Testis (tissue), 3 donors: Measurements from ENCODE around the gene HCK. TPM values are rescaled to one million over a fixed set of nuclear protein-coding genes. Genes with fewer than 3 reads are reported as not detected.

Experiments used
- DNase-seq: peaks from one replicate; pipeline ENCODE4 v3.0.0-alpha.2; 2019
- H3K27ac ChIP-seq, 2 donors: fragments of 200-600 bp; sonication (generic); one replicate each; pipeline ENCODE4 v1.5.1; 2019
- H3K27me3 ChIP-seq: fragments of 200-600 bp; sonication (generic); one replicate; pipeline ENCODE4 v1.5.1; 2019
- H3K36me3 ChIP-seq: fragments of 200-600 bp; sonication (generic); one replicate; pipeline ENCODE4 v1.5.1; 2017; ENCODE audit warnings: low read depth; ENCODE audit errors: missing control alignments
- H3K4me1 ChIP-seq: fragments of 200-600 bp; sonication (generic); one replicate; pipeline ENCODE4 v1.5.1; 2019
- H3K4me3 ChIP-seq, 2 donors: fragments of 200-600 bp; sonication (generic); one replicate each; pipeline ENCODE4 v1.5.1; 2017 to 2019
- H3K9me3 ChIP-seq: fragments of 200-600 bp; sonication (generic); one replicate; pipeline ENCODE4 v1.5.1; 2017
- POLR2A ChIP-seq: fragments of 450-650 bp; IDR thresholded peaks from one replicate; pipeline ENCODE4 v1.6.1; 2017; ENCODE audit warnings: antibody characterized with exemption, mild to moderate bottlenecking, moderate library complexity
- WGBS, 2 donors: methylation state at CpG; one replicate each; pipeline ENCODE4 v1.1.5; 2018; 5-methylcytosine and 5-hydroxymethylcytosine counted together
- intact Hi-C: fragments of 100-400 bp; cut with DNase I; formaldehyde crosslinking; loops from one replicate; pipeline ENCODE4 v1.15.1; 2023; ENCODE audit warnings: low total_unique reads
- polyA plus RNA-seq: library from polyadenylated mRNA; stranded (reverse); fragments of 350-450 nt; fragmentation: Illumina TruSeq; extraction: RNeasy Lipid Tissue Mini Kit (QIAGEN cat#74804); gene quantifications from one replicate; pipeline ENCODE4 v1.2.3, GENCODE V29; 2014; ENCODE audit warnings: low read depth, low replicate concordance; ENCODE audit not compliant: insufficient read depth
- total RNA-seq, 2 donors: library from RNA; depleted of rRNA; stranded (reverse); fragments of >200 nt; gene quantifications; one replicate each; pipeline ENCODE4 v1.2.3, GENCODE V29; 2016
- TF ChIP-seq, protein P1 (sequence below), 3 experiments: fragments of 450-650 bp in 2 of 3; fragments of 200-600 bp in 1 of 3; sonication (generic) in 1 of 3; IDR thresholded peaks; one replicate each; pipeline ENCODE4 v1.5.1; 2016 to 2019; ENCODE audit warnings: antibody characterized with exemption in 3 of 3, mild to moderate bottlenecking in 2 of 3, moderate library complexity in 1 of 3

The HCK gene
- total and polyA plus RNA-seq, 3 donors from 2014 or later: 1.3 to 8.9 (median 4.5) TPM

DNA sequence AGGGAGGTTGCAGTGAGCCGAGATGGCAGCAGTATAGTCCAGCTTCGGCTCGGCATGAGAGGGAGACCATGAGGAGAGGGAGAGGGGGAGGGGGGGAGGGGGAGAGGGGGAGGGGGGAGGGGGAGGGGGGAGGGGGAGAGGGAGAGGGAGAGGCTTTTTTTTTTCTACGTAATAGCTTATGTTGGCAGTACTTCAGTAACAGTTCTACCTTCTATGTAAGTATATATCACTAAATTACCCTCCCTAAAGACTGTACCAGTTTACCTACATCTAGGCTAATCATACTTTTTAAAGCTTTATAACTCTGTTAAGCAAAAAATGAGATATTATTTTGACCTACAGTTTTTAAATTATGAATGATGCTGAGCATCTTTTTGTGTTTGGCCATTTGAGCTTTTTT lies 71.0 kb downstream of the HCK start:
- Histone ChIP-seq H3K4me3 (no peak overlapping the region), H3K27ac (no peak overlapping the region), H3K9me3 (no peaks in the 10 kb centered on the region), H3K4me1 (no peaks in the 10 kb centered on the region), H3K27me3 (no peaks in the 10 kb centered on the region), H3K36me3 (no peaks in the 10 kb centered on the region)
- intact Hi-C loops: no loop called here
- no peak for DNase-seq
- WGBS, 2 donors: 84 to 95% methylated on average over 1 to 4 of the region's 4 CpGs
- TF ChIP-seq, protein P1, sequence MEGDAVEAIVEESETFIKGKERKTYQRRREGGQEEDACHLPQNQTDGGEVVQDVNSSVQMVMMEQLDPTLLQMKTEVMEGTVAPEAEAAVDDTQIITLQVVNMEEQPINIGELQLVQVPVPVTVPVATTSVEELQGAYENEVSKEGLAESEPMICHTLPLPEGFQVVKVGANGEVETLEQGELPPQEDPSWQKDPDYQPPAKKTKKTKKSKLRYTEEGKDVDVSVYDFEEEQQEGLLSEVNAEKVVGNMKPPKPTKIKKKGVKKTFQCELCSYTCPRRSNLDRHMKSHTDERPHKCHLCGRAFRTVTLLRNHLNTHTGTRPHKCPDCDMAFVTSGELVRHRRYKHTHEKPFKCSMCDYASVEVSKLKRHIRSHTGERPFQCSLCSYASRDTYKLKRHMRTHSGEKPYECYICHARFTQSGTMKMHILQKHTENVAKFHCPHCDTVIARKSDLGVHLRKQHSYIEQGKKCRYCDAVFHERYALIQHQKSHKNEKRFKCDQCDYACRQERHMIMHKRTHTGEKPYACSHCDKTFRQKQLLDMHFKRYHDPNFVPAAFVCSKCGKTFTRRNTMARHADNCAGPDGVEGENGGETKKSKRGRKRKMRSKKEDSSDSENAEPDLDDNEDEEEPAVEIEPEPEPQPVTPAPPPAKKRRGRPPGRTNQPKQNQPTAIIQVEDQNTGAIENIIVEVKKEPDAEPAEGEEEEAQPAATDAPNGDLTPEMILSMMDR (IDR thresholded peaks at IDR 0.05): no peak
- TF ChIP-seq POLR2A: no peak

DNA sequence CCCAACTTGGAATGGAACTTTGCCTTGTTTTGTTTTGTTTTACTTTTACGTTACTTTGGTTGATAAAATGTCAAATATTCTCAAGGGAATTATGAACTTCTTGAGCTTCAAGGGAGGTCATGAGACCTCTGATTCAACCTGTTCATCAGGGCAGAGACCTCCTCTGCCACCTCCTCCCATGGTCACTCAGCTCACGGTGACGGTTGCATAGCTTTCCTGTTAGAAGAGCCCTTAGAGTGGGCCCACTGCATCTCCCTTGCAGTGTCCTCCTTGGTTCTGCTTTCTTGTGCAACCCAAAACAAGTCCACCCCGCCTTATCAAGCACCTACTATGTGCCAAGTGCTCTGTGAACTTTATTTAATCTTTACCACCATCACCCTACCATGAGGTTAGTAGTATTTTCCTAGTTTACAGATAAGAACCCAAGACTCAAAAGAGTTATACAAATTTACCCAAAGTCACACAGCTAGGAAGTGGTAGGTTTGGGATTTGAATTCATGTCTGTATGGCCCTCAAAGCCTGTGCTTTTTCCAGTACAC lies 72.9 kb downstream of the HCK start:
- peaks cover under 1% of the 10 kb centered on the region for H3K4me1 ChIP-seq
- 94 to 97% methylated on average over 4 of the region's 4 CpGs for WGBS, 2 donors
- intact Hi-C loops: no loop called here
- no peak for DNase-seq
- H3K36me3 ChIP-seq: no peaks in the 10 kb centered on the region
- H3K4me3 ChIP-seq: no peak overlapping the region
- H3K27ac ChIP-seq: no peak overlapping the region
- TF ChIP-seq POLR2A: no peak
- TF ChIP-seq, protein P1 (IDR thresholded peaks at IDR 0.05): no peak
- H3K9me3 ChIP-seq: no peaks in the 10 kb centered on the region
- H3K27me3 ChIP-seq: no peaks in the 10 kb centered on the region

DNA sequence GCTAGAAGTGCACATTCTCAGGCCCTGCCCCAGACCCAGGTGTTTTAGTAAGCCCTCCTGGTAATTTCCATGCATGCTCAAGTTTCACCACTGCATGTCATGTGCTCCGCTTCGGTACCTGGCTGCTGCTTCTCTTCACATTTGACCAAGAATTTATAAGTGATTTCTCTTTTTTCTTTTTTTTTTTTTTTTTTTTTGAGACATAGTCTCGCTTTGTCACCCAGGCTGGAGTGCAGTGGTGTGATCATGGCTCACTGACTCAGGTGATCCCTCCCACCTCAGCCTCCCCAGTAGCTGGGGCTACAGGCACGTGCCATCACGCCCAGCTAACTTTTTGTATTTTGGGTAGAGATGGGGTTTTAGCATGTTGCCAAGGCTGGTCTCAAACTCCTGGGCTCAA lies 73.5 kb downstream of the HCK start:
- Histone ChIP-seq H3K27ac (no peak overlapping the region), H3K9me3 (no peaks in the 10 kb centered on the region), H3K4me3 (no peak overlapping the region), H3K36me3 (no peaks in the 10 kb centered on the region), H3K27me3 (no peaks in the 10 kb centered on the region), H3K4me1 (peaks cover 5% of the 10 kb centered on the region)
- 90 to 97% methylated on average over 5 of the region's 5 CpGs for WGBS, 2 donors
- intact Hi-C loops: no loop called here
- TF ChIP-seq, protein P1 (IDR thresholded peaks at IDR 0.05): no peak
- TF ChIP-seq POLR2A: no peak
- DNase-seq: no peak

DNA sequence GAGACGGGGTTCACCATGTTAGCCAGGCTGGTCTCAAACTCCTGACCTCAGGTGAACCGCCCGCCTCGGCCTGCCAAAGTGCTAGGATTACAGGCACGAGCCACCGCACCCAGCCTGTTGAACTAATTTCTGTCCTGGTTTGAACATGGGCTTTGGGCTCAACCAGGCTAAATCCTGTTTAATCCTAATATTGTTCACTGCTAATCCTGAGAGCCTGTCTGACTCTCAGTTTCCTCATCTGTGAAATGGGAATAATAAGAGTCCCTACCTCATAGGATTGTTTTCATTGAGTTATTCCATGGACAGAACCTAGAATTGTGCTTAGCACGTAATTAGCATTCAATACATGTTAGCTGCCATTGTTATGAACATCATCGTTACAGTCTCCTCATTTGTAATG lies 74.9 kb downstream of the HCK start:
- no peaks in the 10 kb centered on the region for H3K36me3 ChIP-seq
- intact Hi-C loops: no loop called here
- peaks cover 5% of the 10 kb centered on the region for H3K4me1 ChIP-seq
- TF ChIP-seq, protein P1 (IDR thresholded peaks at IDR 0.05): no peak
- TF ChIP-seq POLR2A: no peak
- H3K27me3 ChIP-seq: no peaks in the 10 kb centered on the region
- no peaks in the 10 kb centered on the region for H3K9me3 ChIP-seq
- no peak overlapping the region for H3K4me3 ChIP-seq
- 86 to 87% methylated on average over 8 of the region's 8 CpGs for WGBS, 2 donors
- no peak overlapping the region for H3K27ac ChIP-seq
- DNase-seq: no peak

DNA sequence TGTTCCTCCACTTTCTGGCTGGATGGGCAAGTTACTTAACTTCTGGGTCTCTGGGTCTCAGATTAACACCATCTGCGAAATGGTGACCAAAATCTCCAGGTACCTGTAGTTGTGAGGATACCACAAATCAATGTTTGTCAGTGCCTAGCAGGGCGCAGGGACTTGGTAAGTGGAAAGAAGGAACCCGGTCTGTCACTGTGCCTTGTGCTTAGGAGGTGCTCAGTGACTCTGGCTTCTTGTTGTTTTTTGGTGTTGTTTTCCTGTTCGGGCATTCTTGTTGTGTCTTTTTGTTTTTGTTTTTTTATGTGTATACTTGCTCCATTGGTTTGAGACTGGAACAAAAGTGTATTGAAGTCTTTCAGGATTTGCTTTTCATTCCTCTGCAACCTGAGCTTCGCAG lies 75.3 kb downstream of the HCK start:
- intact Hi-C loops: no loop called here
- 90 to 95% methylated on average over 5 of the region's 5 CpGs for WGBS, 2 donors
- Histone ChIP-seq H3K27me3 (no peaks in the 10 kb centered on the region), H3K9me3 (no peaks in the 10 kb centered on the region), H3K27ac (no peak overlapping the region), H3K4me3 (no peak overlapping the region), H3K36me3 (no peaks in the 10 kb centered on the region), H3K4me1 (peaks cover 5% of the 10 kb centered on the region)
- TF ChIP-seq, protein P1 (IDR thresholded peaks at IDR 0.05): no peak
- no peak for TF ChIP-seq POLR2A
- DNase-seq: no peak
